Peyer's patch (tissue), 4 donors: Measurements from ENCODE around the gene TMEM40.

Experiments used
- POLR2A ChIP-seq, 2 donors: fragments of 450-650 bp; IDR thresholded peaks; one replicate each; pipeline ENCODE4 v1.5.1; 2017; ENCODE audit warnings: antibody characterized with exemption in 2 of 2, mild to moderate bottlenecking in 2 of 2, moderate library complexity in 2 of 2
- TF ChIP-seq, protein P1 (sequence below), 6 experiments: fragments of 450-650 bp in 4 of 6; fragments of 200-600 bp in 2 of 6; sonication (generic) in 1 of 6; IDR thresholded peaks; one replicate each; pipeline ENCODE4 v1.5.1; 2017 to 2019; ENCODE audit warnings: antibody characterized with exemption in 6 of 6, mild to moderate bottlenecking in 3 of 6, moderate library complexity in 1 of 6

DNA sequence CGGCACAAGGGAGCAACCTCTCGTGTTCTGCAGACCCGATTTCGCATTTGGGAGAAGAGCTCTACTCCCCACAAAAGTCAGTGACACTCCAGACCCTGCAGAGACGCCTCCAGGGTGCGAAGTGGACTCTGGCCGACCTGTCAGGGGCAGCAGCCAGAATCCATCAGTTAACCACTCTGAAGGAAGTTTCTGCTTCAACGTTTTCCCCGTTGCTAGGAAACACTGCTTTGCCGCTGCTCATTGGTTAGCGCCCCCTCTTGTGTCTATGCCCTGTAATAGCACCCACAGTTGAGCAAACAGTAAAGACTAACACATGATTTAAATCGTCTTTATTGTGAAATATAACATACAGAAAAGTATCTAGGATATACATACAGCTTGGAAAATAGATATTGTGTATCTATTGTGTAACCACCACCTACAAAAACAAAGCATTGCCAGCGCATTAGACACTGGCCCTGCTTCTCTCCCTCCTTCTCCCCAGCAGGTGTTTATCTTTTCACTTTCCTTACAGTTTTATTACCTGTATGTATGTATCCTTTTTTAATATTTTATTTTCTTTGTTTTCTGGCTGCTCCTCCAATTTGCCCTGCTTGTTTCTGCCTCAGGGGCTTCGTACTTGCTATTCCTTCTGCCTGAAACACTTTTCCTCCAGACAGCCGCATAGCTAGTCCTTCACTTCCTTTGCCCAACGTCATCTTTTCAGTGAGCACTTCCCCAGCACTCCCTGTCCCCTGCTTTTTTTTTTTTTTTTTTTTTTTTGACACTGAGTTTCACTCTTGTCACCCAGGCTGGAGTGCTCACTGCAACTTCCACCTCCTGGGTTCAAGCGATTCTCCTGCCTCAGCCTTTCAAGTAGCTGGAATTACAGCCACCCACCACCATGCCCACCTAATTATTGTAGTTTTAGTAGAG, 38.8 kb downstream of the TMEM40 start:
- TF ChIP-seq, protein P1, sequence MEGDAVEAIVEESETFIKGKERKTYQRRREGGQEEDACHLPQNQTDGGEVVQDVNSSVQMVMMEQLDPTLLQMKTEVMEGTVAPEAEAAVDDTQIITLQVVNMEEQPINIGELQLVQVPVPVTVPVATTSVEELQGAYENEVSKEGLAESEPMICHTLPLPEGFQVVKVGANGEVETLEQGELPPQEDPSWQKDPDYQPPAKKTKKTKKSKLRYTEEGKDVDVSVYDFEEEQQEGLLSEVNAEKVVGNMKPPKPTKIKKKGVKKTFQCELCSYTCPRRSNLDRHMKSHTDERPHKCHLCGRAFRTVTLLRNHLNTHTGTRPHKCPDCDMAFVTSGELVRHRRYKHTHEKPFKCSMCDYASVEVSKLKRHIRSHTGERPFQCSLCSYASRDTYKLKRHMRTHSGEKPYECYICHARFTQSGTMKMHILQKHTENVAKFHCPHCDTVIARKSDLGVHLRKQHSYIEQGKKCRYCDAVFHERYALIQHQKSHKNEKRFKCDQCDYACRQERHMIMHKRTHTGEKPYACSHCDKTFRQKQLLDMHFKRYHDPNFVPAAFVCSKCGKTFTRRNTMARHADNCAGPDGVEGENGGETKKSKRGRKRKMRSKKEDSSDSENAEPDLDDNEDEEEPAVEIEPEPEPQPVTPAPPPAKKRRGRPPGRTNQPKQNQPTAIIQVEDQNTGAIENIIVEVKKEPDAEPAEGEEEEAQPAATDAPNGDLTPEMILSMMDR (IDR thresholded peaks at IDR 0.05) = peak; percentile 79 to 97 (median 92)
- no peak for TF ChIP-seq POLR2A (IDR thresholded peaks at IDR 0.05)
